Activated T-cell treated with anti-CD3 and anti-CD28 coated beads for 24 hours (primary cell): Measurements from ENCODE around the gene LAX1.
A peak's percentile ranks its signal among the peaks of the same experiment; 100 is the strongest.
"Not testable (repeated sequence)": the region's sequence is repeated elsewhere in the genome, so short reads cannot be mapped to it uniquely, and the experiment has no call there.

Source experiments
- DNase-seq: peaks from one replicate; pipeline ENCODE4 v3.0.0-alpha.2; 2020; ENCODE audit warnings: low read depth

The LAX1 gene

GRCh38 chr1:203765029-203765837 lies at the start of gene LAX1:
Gene LAX1 (plus strand): TSS chr1:203765183. CDS start chr1:203765566, 383 bp downstream.
- peak; percentile 77 for DNase-seq

GRCh38 chr1:203717120-203717519 lies 47.9 kb upstream of the LAX1 start:
- no peak for DNase-seq

GRCh38 chr1:203720242-203720641 lies 44.7 kb upstream of the LAX1 start:
- no peak for DNase-seq

DNA sequence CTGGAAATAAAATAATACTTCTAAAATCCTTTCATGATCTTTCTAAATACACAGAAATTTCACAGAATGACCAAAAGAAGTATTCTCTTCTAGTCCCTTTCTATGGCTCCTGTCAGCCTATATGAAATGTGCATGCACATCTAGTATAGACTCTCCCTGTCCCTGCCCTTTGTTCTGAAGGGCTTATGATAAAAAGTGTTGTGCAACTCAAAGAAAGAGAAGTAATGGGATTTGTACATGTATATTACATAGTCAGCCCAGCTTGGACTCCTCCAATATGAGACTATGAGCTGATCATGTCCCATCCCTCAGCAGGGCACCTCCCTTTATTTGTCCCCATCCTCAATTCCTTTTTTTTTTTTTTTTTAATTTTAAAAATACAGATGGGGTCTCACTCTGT lies 42.1 kb upstream of the LAX1 start:
- no peak for DNase-seq

DNA sequence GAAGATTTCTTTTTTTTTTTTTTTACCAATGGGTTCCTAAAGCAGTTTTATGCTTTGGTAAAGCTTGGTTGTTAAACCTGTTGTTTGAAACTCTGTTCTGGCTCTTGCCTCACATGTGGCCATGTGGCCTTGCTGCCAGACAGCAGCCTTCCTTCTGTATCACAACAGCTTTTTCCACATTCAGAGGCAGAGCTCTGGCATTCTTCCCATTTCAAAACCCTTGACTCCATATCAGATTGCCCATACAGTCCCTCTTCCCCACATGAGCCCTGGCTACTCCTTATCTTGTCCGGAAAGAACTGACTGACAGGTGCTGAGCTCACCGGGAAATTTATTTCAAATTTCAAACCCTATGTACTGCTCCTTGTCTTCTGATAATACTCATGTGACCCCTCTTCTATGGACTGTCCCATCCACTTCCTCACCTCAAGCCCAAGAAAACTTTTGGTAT lies 38.5 kb upstream of the LAX1 start:
- DNase-seq, result no peak

DNA sequence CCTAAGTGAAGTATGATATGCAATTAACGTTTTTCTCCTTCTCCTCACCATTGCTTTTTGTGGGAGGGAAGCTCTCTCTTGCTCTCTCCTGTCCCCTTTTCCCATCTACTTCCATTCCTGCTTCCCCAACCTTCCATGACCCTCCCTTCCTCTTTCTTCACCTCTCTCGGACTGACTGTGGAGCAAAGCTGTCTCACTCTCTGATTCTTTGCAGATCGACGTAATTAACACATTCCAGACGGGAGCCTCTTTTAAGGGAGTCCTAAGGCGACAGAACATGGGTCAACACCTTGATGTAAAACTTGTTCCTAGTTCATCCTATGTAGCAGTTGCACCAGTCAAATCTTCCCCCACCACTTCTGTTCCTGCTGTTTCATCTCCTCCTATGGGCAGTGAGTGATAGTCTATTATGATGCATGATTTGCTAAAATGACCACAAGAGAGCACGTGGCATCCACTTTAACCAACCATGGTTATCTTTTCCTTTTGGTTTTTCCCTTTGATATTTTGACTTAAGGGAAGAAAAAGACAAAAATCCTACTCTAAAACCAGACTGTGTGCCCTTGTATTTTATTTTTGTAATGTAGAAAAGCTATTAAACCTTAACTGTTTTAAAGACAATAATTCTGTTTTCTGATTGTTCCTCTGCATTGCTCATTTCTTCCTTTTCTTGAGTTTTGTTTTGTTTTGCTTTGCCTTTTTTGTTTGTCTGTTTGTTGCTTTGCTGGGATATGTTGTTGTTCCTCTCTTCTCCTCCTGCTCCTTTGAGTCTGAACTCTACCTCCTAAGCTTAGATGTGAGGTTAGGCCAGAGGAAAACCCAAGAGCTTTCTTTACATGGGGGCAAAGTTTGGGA lies 31.7 kb upstream of the LAX1 start:
- DNase-seq, result no peak

DNA sequence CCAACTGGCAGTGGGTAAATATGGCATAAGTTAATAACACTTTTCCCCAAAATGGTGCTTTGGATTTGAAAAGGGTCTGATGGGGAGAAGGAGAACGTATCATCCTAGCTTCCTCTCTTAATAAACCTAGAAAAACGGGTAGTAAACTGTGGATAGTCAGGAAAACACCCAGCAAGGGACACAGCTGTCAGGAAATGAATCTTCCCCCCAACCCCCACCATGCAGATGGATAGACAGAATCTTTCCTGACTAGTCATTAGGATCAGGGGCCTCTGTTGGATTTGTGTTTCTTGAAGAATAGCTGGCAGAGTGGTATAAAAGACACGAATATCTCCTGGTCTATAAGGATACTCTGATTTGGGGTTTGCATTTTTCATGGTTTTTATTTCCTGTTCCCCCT lies 22.5 kb upstream of the LAX1 start:
- DNase-seq, result no peak

DNA sequence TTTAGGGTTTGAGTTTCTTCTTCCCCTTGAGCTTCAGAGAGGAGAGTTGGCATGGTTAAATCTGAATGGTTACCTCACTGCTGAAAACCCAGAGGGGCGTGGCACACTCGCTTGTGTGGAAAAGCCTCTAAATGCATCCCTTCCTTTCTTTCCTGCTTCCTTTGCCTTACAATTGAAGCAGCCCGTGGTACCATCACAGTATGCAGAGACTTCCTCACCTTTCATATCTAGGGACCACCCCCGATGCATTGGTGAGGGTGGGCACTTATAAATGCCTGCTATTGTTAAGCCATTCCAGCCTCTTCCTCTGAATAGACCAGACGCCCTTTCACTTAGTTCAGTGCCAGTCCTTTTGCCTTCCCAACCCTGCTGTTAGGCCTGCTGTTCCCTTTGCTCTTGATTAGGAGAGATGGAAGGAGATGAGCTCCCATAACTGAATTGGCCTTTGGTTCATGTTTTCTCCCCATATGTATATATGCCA lies 21.9 kb upstream of the LAX1 start:
- DNase-seq, result no peak

- DNase-seq, result no peak
Observed at GRCh38 chr1:203744075-203744972, 20.7 kb upstream of the LAX1 start.

DNA sequence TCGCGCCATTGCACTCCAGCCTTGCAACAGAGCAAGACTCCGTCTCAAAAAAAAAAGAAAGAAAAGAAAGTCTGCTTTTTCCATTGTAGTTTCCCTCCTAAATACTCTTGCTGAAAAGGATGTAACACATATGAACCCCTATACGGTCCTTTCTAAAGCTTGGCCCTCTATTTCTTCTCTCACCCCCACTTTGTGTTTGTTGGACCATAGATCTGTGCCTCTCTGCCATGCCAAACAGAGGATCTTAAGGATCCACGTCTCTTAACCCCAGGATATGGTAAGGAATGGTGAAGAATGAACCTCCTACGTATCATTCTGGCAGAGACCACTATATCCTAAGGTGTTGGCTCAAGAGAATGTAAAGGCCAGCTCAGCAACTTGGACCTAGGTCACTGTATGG lies 18.7 kb upstream of the LAX1 start:
- DNase-seq, result no peak

DNA sequence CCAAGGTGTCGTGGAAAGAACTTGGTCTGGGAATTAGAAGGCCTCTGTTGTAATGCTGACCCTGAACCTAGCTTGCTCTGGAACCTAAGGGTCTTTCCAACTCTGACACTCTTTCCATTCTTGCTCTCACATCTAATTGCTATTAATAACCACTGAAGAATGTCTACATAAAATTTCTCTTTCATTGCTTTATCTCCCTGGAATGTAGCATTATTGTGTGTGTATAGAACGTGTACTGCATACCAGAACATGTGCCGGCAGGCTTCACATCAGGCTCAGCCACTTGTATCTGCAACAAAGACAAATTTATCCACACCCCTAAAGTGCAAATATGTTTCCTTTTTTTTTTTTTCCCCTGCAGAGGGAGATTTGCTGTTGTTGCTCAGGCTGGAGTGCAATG lies 13.9 kb upstream of the LAX1 start:
- no peak for DNase-seq

DNA sequence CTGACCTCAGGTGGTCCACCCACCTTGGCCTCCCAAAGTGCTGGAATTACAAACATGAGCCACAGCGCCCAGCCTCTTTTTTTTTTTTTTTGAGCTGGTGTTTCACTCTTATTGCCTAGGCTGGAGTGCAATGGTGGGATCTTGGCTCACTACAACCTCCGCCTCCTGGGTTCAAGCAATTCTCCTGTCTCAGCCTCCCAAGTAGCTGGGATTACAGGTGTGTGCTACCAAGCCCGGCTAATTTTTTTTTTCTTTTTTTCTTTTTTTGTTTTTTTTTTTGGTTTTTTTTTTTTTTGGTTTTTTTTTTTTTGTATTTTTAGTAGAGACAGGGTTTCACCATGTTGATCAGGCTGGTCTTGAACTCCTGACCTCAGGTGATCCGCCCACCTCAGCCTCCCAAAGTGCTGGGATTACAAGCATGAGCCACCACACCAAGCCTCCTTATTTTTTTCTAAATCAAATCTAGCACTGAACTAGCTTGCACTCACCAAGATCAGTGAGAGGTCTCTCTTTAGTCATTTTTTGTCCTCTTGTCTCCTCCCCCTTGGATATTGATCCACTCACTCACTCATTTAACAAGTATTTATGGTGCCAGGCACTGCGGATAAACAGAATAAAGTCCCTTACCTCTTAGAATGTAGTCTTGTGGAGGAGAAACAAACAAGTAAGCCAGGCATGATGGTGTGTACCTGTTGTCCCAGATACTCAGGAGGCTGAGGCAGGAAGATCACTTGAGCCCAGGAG lies 13.2 kb upstream of the LAX1 start:
- not testable (repeated sequence) for DNase-seq

DNA sequence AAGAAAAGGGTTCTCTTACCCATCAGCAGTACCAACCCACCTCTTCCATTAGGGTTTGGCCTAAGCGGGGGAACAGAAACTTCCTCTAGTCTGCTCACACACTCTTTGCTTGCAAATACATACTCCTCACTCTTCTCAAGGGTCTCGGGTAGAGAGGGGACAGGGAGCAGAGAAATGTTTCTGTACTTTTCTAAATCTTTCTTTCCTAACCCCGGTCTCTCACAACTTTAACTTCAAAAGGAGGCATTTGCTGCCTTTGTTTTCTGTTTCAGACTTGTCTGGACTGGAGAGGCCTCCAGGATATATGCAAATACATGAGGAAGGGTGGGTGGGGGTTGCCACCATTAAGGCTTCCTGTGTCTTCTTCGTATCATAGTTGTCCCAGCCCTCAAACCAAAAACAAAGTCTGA lies 10.5 kb upstream of the LAX1 start:
- DNase-seq, result no peak

GRCh38 chr1:203756036-203756435 lies 8.9 kb upstream of the LAX1 start:
- DNase-seq, result no peak

- not testable (repeated sequence) for DNase-seq
Observed at GRCh38 chr1:203758749-203759148, 6.2 kb upstream of the LAX1 start.

DNA sequence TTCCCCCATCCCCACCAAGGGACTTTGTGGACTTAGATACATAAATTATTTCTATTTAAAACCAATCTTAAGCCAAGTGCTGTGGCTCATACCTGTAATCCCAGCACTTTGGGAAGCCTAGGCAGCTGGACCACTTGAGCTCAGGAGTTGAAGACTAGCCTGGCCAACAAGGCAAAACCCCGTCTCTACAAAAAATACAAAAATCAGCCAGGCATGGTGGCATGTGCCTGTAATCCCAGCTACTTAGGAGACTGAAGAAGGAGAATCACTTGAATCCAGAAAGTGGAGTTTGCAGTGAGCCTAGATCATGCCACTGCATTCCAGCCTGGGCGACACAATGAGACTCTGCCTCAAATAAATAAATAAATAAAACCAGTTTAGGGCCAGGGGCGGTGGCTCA lies 4.5 kb upstream of the LAX1 start:
- DNase-seq, result no peak

- DNase-seq, result not testable (repeated sequence)
Observed at GRCh38 chr1:203761958-203762357, 3.0 kb upstream of the LAX1 start.

DNA sequence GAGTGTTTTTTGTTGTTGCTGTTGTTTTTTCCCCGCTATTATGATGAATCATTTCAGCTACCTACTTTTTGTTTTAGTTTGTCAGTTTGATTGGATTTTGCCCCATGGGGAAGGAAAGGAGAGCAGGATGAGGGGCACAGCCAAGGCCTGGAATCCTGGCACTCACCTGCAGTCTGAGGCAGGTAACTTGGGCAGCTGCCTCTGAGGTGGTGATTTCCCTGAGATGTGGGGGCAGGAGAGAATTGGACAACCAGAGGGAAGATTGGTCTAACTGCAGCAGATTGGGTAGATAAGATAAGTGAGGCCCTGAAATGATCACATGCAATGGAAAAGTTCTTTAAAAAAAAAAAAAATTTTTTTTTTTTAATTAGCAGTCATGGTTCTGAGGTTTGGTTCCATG lies 1.5 kb upstream of the LAX1 start:
- DNase-seq, result no peak

- DNase-seq, result no peak
Observed at GRCh38 chr1:203764105-203765028, 616 bp upstream of the LAX1 start.

DNA sequence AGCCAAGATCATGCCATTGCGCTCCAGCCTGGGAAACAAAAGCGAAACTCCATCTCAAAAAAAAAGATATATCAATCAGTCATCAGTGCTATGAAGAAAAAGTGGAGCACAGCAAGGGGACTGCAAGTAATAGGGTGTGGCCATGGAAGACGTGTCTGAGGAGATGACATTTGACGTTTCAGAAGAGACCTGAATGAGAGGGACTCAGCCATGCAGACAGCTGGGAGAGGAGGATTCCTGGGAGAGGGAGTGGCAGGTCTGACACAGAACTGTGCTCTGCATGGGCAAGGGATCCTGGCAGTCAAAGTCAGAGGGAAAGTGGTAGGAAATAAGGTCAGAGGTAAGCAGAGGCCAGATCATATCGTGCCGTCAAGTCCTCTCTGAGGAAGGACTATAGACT lies 3.3 kb downstream of the LAX1 start:
- no peak for DNase-seq
